Activated CD4-positive, alpha-beta memory T cell treated with anti-CD3 and anti-CD28 coated beads, Interleukin-2, amount 10 ng/mL, durations not matched to agents 7 days and 5 days (primary cell): ENCODE data around the gene ABCB9. TPM values are rescaled to one million over a fixed set of nuclear protein-coding genes. Genes with fewer than 3 reads are reported as not detected.

Experiments used
- total RNA-seq, 2 experiments: library from RNA; stranded (reverse); gene quantifications; one replicate each; pipeline ENCODE4 v1.2.3, GENCODE V29; 2021

ABCB9 gene
- total RNA-seq, 2 experiments from 2014 or later = 3.2 to 3.3 TPM

Other genes with a start within 250 kb of the ABCB9 start
- gene HCAR3, start 249.7 kb downstream of the ABCB9 start, total RNA-seq = not detected
- under 1 TPM; 0.28 to 0.30 TPM for gene HCAR1, start 235.6 kb downstream of the ABCB9 start, total RNA-seq
- 10 to 100 TPM; 52.5 to 55.9 TPM for gene DENR, start 213.6 kb downstream of the ABCB9 start, total RNA-seq
- gene CCDC62, start 191.9 kb downstream of the ABCB9 start, total RNA-seq = under 1 TPM; 0.40 to 0.48 TPM
- gene HIP1R, start 131.0 kb downstream of the ABCB9 start, total RNA-seq = 10 to 100 TPM; 23.4 to 24.7 TPM
- gene VPS37B, start 70.3 kb downstream of the ABCB9 start, total RNA-seq = 10 to 100 TPM; 27.1 to 27.7 TPM
- gene OGFOD2, start 8.8 kb upstream of the ABCB9 start, total RNA-seq = 10 to 100 TPM; 24.7 to 25.4 TPM
- gene ARL6IP4, start 14.2 kb upstream of the ABCB9 start, total RNA-seq = 100 to 1,000 TPM; 166 to 175 TPM
- 1 to 10 TPM; 8.1 to 9.3 TPM for gene PITPNM2, start 184.6 kb upstream of the ABCB9 start, total RNA-seq